Activated gamma-delta T cell (primary cell): ENCODE results near the gene SLC35C1.
A peak's percentile ranks its signal among the peaks of the same experiment; 100 is the strongest.

Source experiments
- DNase-seq: peaks from one replicate; lab custom pipeline; 2025; lab: John Stamatoyannopoulos, UW
- total RNA-seq, 2 donors: gene quantifications; one replicate each; lab custom pipeline; 2026; lab: John Stamatoyannopoulos, UW

Gene SLC35C1
- 16.2 to 19.3 reads per million in 2 donors for total RNA-seq

DNA sequence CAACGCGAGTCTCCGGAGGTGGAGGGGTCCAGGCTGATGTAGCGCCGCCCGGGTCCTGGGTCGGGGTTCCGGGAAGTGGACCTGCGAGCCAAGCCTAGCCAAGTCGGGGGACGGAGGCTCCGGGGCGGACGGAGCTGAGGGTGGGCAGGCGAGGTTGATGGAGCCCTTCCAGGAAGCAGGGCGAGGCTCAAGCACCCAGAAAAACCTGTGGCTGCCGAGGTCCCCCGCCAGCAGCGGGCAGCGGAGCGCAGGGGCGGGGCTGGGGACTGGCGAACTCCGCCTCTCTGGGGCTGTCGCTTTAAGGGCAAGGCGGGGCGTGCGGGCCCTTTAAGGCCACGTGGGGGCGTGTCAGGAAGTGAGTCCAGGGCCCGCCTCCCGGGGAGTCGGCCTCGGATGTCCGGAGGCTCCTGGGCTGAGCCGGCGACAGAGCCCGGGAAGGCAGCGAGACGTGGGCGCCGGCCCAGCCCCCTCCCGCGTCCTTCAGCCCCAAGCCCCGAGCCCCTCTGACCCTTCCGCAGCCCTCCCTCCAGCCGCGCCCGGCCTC is at the start of gene SLC35C1:
Gene SLC35C1 (plus strand): TSS at position 389 of the 544 bp plus-strand sequence. CDS start 653 bp downstream, outside the sequence.
- peak; percentile 88 for DNase-seq

DNA sequence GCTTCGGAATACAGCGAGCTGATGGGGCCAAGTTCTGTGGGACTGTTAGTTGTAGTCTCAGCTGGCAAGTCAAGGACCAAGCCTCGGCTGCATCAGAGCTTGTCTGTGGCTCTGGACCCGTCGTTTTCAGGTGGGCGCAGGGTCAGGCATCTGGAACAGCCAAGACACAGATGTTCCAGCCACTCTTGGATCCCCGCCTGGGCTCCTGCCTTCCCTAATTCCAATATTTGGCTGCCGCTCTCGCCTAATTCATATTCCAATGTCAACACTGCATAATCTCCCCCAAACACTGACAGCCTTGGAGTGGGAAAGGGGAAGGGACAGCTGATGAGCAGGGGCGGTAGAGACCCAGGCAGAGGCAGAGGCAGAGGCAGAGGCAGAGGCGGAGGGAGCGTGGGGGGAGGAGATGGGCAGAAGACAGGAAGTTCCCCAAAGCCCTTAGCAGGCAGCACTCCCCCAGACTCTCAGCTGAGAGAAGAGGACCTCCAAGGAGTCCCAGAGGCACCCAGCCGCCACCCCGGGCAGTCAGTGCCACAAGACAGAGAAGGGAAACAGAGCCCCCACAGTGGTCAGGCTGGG is 49.6 kb upstream of the SLC35C1 start:
- no peak for DNase-seq

DNA sequence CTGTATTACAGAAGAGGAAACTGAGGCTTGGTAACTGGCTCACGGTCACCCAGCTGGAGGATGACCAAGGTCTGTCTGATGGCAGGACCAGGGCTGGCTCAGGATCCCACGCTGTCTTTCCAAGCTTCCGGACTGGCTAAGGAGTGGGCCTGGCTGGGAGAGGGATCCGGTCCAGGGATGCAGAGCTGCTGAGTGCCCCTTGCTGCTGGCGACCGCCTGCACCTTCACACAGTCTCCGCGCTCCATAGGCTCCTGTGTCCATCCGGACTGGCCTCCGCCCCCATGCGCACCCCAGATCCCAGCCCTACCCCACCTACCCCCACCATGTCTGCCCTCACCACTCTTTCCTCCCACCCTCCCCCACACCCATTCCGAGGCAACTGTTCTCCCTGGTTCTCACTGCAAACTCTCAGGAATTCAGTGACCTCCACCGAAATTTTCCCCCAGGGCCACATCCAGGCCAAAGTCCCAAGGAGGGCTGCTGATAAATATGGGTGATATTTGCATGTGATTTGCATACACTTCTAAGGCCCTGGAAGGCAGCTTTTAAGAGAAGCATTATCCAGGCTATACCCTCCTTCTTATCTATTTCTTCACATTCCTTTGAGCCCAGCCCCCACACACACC is 48.5 kb upstream of the SLC35C1 start:
- DNase-seq: no peak

DNA sequence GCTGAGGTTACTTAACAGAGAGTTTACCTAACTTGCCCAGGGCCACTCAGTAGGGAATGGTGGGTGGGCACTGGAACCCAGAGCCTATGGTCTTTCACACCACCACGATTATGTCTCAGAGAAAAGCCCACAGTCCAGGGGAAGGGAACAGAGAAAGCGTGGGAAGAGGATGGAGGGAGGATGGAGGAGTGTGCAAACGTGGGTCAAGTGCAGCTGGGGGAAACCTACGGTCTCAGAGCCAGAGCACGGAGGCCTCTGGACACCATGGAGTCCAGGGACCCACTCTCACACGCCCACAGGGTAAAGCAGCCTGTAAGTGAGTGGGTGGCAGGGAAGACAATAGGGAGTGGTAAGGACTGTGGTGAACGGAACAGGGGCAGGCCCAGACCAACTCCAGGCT is 47.3 kb upstream of the SLC35C1 start:
- DNase-seq: no peak

DNA sequence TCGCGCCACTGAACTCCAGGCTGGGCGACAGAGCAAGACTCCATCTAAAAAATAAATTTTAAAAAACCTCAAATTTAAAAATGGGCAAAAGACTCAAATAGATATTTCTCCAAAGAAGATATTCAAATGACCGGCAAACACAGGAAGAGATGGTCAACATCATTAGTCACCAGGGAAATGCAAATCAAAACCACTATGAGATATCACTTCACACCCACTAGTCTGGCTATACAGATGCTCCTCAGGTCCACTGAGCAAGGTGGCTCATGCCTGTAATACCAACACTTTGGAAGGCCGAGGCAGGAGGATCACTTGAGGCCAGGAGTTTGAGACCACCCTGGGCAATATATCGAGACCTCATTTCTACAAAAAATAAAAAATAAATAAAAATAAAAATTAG is 43.3 kb upstream of the SLC35C1 start:
- DNase-seq: no peak

DNA sequence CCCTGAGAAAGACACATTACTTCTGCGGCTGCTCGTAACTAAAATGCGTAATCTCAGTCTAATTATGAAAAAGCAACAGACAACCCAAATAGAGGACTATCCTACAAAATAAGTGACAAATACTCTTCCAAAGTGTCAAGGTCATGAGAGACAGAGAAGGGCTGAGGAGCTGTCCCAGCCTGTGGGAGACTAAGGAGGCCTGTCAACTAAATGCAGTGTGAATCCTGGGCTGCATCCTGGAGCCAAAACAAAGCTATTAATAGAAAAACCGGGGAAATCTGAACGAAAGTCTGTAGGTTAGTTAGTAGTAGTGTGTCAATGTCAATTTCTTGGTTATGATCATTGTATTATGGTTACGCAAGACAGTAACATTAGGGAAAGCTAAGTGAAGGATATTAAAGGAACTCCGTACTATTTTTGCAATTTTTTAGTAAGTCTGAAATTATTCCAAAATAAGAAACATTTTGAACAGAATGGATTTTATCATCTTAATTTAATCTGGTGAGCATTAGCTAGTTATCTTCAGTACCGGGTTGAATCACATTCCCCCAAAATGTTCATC is 39.8 kb upstream of the SLC35C1 start:
- DNase-seq: no peak

DNA sequence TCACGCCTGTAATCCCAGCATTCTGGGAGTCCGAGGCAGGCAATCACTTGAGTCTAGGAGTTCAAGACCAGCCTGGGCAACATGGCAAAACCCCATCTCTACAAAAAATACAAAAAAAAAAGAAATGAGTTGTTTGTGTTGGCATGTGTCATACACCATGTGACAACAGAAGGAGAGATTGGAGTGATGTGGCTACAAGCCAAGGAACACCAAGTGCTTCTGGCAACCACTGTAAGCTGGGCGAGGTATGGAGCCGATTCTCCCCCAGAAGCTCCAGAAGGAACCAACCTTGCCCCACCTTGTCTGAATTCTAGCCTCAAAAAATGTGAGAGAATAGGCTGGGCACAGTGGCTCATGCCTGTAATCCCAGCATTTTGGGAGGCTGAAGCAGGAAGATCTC is 39.1 kb upstream of the SLC35C1 start:
- no peak for DNase-seq

DNA sequence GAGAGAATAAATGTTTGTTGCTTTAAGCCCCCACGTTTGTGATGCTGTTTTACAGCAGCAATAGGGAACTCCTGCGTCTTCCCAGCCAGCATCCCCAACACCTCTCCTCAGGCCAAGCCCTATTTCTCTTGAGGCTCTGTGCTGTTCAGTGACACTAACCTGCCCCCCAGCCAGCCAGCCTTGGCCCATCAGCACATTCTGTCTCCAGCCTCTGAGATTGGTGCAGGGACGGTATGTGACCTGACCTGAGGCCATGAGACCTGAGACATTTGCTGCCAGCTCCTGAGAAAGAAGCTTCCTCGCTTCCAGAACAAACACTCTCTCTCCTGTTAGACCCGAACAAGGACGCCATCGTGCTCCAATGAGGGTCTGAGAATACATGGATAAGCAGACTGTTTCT is 38.5 kb upstream of the SLC35C1 start:
- no peak for DNase-seq

DNA sequence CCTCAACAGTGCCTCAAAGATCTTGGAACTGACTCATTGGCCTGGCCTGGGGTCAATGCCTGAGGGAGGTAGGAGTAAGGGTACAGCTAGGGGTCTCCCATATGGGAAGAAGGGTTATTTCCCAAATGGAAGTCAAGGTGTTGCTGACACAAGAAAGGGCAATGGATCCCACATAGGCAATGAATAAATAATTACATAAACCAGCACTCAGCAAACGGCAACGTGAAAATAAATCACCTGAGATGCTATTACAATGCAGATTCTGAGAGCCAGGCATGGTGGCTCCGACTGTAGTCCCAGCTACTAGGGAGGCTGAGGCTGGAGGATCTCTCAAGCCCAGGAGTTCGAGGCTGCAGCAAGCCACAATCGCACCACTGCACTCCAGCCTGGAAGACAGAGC is 36.5 kb upstream of the SLC35C1 start:
- DNase-seq: no peak

DNA sequence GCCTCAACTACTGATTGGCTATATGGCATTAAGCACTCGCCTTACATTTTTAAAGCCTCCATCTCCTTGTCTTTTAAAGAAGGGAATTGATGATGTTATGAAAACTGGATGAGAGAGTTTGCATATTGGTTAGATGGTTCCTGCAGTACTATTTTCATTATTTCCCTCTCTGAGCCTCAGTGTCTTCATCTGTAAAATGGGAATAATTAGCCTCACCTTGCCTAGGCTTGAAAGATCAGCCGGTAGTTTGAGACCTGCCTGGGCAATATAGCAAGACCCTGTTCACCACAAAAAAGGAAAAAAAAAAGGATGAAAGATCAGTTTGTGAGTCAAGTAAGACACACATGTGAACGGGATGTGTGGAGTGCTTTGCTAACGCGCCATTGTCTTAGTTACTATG is 35.0 kb upstream of the SLC35C1 start:
- no peak for DNase-seq

DNA sequence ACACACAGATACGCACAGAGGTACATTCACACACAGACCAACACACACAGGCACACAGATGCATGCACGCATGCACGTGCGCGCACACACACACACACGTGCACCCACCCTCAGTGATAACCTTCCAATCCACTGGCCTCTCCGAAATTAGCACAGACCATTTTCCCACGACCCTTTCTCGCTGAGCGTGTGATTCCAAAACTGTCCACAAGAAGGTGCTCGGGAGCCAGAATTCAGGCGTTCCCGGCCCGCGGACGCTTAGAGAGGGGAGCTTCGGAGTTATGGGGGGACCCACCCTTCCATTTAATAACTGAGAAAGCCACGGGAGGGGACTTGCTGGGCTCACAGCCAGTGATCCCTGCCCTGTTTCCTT is 33.8 kb upstream of the SLC35C1 start:
- no peak for DNase-seq

DNA sequence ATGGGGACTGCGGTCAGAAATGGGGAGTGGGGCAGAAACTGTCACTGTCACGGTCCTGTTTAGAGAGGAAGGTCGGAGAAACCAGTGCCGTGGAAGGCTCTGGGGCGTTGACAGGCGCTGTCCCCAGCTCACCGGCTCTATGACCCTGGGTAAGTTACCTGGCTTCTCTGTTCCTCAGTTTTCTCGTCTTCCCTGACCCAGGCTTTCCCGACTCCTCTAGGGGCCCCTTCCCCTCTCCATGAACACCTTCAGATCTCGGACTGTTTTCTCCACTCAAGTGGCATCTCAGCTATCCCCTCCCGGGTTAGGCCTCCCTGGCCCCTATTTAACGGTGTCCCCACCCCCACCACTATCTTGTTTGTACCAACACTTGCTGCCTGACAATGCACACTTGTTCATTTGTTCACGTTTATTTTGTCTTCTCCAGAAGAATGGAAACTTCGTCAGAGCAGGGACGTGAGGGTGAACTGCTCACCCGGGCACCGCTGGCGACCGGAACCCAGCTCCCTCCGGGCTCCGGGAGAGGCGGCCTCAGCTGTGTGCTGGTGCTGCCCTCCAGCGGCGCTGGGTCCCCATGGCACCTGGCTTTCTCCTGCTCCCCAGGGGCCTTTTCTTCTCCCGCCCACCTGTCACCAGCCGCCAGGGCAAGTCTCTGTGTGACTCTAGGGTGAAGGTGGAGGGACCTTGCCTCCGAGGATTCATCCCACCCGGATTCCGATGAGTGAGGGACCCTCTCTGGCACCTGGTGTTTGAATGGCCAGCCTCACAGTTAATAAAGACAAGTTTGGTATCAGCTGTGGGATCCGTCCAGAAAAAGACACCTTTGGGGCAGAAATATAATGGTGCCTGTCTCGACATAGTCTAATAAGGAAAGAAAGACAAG is 33.1 kb upstream of the SLC35C1 start:
- DNase-seq: peak; percentile 58

DNA sequence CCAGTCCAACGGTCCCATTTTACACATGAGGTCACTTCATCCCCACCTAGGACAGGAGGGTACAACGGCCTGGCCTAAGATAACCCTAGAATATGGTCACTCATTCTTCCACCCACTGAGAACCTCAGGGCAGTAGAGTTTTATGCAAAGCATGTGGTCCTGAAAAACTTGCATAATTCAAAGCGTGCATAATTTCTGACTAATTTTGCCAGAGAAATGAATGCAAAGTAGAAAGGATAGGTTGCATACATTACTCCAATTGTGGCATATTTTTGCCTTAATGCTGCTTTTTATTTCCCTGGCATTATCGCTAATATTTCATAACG is 32.5 kb upstream of the SLC35C1 start:
- DNase-seq: no peak

DNA sequence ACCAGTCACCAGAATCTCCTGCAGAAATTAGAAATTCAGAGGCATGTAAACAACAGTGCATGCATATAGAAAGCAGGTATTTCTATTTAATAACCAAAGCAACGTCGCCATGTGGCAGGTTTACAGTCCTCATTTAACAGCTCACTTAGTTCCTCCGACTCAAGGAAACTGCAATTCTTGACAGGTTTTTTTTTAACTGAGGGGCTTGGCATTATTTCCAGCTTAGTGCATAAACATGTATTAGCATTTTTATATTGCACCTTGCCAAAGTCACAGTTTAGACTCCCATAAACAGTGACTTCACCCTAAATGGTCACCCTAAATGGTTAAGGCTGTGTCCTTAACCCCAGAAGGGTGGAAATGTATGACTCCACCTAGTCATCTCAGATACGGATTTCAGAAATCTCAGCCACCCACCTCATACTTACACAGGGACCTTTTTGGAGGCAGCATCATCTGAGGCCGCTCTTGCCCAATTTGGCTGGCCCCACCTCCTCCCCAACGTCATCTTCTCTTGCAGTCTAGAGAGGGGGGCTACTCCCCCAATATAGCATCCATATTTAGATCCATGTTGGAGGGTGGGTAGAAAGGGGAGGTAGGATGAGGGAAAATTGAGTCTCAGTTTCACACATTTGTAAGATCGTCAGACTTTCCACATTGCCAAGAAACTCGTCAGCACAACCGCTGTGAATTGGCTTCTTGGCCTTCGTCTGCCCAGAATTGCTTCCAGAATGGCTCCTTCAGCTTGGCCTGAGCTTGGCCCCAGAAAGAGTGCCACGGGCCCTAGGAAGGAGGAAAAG is 31.8 kb upstream of the SLC35C1 start:
- no peak for DNase-seq

DNA sequence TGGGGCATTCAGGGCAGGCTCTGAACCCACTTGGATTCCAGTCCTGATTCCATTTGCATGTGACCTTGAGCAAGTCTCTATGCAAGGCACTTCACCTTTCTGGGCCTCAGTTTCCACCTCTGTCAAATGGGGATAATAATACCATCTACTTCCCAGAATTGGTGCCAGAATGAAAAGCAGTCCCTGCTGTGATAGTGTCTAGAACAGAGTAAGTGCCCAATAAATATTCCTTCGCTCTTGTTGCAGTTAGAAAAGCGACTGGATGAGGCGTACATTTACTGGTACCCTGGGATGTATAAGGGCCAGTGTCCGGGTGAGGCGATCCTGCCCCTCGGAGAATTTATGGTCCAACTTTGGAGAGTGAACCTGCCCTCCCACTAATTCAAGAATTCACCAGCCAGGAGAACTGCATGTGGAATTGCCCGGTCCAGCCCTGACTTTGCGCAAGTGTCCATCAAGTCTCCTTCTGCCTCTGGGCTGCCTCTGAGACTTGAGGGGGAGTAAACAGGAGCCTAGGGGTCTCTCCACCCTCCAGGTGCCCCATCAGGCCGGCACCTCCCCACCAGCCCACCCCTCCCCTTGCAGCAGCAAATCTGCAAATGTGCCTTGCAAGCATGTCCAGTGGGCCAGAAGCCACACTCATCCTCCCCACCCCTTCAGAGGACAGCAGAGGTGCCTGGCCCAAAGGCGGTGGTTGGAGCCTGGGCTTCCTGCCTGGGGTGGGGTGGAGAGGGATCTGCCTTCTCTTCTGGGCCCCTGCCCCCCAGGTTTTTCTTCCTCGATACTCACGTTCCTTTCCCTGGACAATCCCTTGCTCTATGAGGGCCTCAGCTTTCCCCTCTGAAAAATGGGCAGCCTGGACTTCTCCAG is 30.9 kb upstream of the SLC35C1 start:
- DNase-seq: no peak

DNA sequence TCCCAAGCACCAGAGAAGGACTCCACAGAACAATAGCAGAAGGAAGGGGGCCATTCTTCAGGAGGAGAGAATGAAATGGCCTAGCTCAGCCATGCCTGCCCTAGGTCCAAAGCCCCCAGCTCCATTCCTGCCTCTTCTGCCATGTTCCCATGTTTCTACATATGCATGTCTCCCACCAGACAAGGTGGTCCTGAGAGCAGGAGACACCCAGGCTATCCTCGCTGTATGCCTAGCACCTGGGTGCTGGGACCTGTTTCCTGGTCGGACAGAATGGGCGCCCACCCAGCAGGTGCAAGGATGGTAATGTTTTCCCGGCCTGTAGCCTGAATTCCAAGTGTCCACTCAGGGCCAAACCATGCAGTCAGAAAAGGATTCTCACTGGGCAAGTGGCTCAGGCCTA is 30.2 kb upstream of the SLC35C1 start:
- no peak for DNase-seq

DNA sequence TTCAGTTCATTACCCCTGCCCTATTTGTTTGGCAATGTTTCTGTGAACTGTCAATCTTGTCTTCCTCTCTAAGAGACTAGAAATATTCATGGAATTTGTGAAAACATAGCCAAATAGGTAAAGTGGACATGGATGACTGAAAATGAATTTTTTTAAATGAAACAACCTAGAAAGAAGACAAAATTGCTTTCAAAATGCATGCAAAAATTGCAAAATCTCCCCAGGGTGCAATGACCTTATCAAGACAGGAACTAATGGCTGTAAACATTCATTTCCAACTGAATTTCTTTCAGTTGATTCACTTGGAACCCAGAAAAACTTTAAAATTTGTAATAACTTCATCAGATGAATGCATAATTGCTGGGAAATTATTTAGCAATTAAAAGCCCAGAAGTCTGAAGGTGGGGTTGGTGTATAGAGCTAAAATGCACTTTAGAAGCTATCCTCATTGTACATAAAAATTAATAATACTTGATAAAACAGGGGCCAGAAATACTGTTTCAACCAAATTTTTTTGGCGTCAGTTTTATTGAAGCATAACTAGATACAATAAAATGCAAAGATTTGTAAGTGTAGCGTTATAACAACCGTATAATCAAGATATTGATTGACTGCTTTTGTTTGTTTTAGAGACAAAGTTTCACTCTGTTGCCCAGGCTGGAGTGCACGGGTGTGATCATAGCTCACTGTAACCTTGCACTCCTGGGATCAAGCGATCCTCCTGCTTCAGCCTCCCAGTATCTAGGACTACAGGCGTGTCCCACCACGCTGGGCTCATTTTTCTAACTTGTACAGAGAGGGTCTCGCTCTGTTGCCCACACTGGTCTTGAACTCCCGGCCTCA is 27.6 kb upstream of the SLC35C1 start:
- DNase-seq: no peak

DNA sequence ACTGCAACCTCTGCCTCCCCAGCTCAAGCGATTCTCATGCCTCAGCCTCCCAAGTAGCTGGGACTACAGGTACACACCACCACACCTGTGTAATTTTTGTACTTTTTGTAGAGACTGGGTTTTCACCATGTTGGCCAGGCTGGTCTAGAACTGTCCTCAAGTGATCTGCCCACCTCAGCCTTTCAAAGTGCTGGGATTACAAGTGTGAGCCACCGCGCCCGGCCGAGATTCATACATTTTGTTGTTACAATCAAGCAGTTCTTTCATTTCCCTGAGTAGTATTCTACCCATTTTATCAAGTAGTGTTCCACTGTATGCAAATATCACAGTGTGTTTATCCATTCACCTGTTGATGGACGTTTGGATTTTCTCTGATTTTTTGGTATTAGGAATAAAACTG is 26.6 kb upstream of the SLC35C1 start:
- DNase-seq: no peak

DNA sequence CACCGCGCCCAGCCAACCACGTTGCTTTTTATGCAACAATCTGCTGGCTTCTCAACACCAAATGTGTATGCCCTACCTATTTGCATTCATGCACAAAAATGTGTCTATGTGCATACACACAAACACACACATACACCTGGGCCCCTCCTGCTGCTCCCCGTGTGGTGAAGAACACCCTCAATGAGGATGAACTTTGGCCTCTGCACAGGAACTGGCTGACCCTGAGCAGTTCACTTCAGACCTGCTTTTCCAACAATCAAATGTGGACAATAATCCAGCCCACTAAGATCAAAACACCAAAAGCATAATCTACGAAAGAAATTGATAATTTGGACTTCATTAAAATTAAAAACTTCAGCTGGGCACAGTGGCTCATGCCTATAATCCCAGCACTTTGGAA is 25.3 kb upstream of the SLC35C1 start:
- no peak for DNase-seq

DNA sequence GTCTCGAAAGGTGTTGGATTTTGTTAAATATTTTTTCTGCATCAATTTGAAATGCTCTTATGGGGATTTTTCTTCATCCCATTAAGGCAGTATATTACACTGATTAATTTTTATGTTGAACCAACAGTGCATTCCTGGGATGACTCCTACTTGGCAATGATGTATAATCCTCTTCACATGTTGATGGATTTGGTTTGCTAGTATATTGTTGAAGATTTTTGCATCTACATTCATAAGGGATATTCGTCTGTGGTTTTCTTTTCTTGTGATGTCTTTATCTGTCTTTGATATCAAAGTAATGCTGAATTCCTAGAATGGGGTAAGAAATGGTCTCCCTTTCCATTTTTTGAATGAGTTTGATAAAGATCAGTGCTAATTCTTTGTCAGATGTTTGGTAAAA is 18.7 kb upstream of the SLC35C1 start:
- DNase-seq: no peak
